Body of pancreas (tissue), 4 donors: ENCODE data around the gene ATAT1.

Source experiments
- POLR2A ChIP-seq, 3 donors: fragments of 450-650 bp; IDR thresholded peaks; one replicate each; pipeline ENCODE4 v1.6.1; 2016; ENCODE audit warnings: antibody characterized with exemption in 3 of 3, mild to moderate bottlenecking in 2 of 3
- TF ChIP-seq, protein P1 (sequence below), 7 experiments: fragments of 450-650 bp in 4 of 7; fragments of 200-600 bp in 3 of 7; sonication (generic) in 3 of 7; IDR thresholded peaks; one replicate each; pipeline ENCODE4 v1.5.1; 2016 to 2019; ENCODE audit warnings: antibody characterized with exemption in 7 of 7

DNA sequence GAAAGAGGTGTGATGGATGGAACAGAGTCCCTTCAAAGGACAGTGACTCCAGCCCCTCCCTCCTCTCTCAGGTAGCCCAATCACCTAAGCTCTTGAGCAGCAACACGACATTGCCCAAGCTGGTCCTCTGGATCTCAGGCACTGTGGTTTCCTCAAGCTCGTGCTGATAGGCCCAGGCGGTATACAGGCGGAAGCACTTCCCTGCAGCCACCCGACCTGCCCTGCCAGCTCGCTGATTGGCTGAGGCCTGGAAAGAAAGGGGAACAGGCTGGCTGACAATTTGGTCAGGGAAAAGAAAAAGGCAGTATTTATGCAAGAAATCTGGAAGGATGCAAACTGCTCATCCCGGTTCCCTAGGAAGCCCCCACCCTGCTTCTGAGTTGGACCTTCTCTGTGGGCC is 29.8 kb downstream of the ATAT1 start:
- TF ChIP-seq, protein P1, sequence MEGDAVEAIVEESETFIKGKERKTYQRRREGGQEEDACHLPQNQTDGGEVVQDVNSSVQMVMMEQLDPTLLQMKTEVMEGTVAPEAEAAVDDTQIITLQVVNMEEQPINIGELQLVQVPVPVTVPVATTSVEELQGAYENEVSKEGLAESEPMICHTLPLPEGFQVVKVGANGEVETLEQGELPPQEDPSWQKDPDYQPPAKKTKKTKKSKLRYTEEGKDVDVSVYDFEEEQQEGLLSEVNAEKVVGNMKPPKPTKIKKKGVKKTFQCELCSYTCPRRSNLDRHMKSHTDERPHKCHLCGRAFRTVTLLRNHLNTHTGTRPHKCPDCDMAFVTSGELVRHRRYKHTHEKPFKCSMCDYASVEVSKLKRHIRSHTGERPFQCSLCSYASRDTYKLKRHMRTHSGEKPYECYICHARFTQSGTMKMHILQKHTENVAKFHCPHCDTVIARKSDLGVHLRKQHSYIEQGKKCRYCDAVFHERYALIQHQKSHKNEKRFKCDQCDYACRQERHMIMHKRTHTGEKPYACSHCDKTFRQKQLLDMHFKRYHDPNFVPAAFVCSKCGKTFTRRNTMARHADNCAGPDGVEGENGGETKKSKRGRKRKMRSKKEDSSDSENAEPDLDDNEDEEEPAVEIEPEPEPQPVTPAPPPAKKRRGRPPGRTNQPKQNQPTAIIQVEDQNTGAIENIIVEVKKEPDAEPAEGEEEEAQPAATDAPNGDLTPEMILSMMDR (IDR thresholded peaks at IDR 0.05) = no peak
- TF ChIP-seq POLR2A (IDR thresholded peaks at IDR 0.05) = no peak
